ENCODE measurements around the gene CHEK2.

DNA sequence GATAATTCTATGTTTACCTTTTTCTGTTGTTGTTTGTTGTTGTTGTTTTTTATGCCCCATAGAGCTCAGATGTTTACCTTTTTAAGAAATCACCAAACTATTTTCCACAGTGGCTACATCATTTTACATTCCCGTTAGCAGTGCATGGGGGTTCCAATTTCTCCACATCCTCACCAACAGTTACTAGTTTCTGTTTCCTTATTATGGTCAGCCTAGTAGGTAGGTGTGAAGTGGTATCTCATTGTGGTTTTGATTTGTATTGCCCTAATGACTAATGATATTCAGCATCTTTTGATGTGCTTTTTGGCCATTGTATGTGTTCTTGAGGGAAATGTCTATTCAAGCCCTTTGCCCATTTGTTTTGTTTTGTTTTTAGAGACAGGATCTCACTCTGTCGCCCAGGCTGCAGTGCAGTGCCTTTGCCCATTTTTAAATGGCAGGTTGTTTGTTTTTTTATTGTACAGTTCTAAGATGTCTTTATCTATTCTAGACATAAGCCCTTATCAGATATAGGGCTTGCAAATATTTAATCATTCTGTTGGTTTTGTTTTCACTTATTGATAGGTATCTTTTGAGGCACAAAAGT is 27.5 kb downstream of the CHEK2 start:
- TF ChIP-seq POLR2A (IDR thresholded peaks at IDR 0.05) (no peak), CTCF (IDR thresholded peaks at IDR 0.05) (no peak)

Measured in vagina (tissue), 2 donors.